Stomach (tissue), 4 donors: ENCODE results near the gene NAT9.

Source experiments
- CTCF ChIP-seq, 7 experiments: fragments of 450-650 bp in 4 of 7; fragments of 200-600 bp in 3 of 7; sonication (generic) in 3 of 7; IDR thresholded peaks; one replicate each; pipeline ENCODE4 v1.5.1; 2016 to 2019; ENCODE audit warnings: antibody characterized with exemption in 7 of 7, control low read depth in 2 of 7, mild to moderate bottlenecking in 1 of 7
- EP300 ChIP-seq: sonication (generic); formaldehyde crosslinking; IDR thresholded peaks from one replicate; pipeline ENCODE4 v1.6.1; 2017; ENCODE audit warnings: antibody characterized with exemption

GRCh38 chr17:74750039-74750326, 26.2 kb downstream of the NAT9 start:
- TF ChIP-seq CTCF (IDR thresholded peaks at IDR 0.05): no peak
- TF ChIP-seq EP300: no peak
